HEK293 (cell line): ENCODE results near the gene PHF3.

Experiments
- FEZF1 ChIP-seq: fragments of 450-650 bp; formaldehyde crosslinking; IDR thresholded peaks from 2 replicates; pipeline ENCODE4 v1.5.1; 2016; ENCODE audit warnings: missing biosample characterization, missing genetic modification characterization
- KLF1 ChIP-seq: fragments of 450-650 bp; formaldehyde crosslinking; IDR thresholded peaks from 2 replicates; pipeline ENCODE4 v1.5.1; 2016; ENCODE audit warnings: missing biosample characterization, missing genetic modification characterization
- OSR2 ChIP-seq: fragments of 450-650 bp; formaldehyde crosslinking; IDR thresholded peaks from 2 replicates; pipeline ENCODE4 v1.5.1; 2016; ENCODE audit warnings: missing biosample characterization, missing genetic modification characterization
- PATZ1 ChIP-seq: fragments of 450-650 bp; formaldehyde crosslinking; IDR thresholded peaks from 2 replicates; pipeline ENCODE4 v1.5.1; 2016; ENCODE audit warnings: missing biosample characterization, missing genetic modification characterization
- REPIN1 ChIP-seq: fragments of 450-650 bp; formaldehyde crosslinking; IDR thresholded peaks from 2 replicates; pipeline ENCODE4 v1.5.1; 2017; ENCODE audit warnings: missing biosample characterization, missing genetic modification characterization, low read depth
- SCRT1 ChIP-seq: fragments of 450-650 bp; formaldehyde crosslinking; IDR thresholded peaks from 2 replicates; pipeline ENCODE4 v1.5.1; 2016; ENCODE audit warnings: missing biosample characterization, missing genetic modification characterization, borderline replicate concordance
- ZBTB11 ChIP-seq: fragments of 450-650 bp; formaldehyde crosslinking; conservative IDR thresholded peaks from 2 replicates; pipeline ENCODE4 v1.5.1; 2016; ENCODE audit warnings: low read depth, missing biosample characterization, missing genetic modification characterization
- ZBTB8A ChIP-seq: fragments of 450-650 bp; formaldehyde crosslinking; IDR thresholded peaks from 2 replicates; pipeline ENCODE4 v1.5.1; 2016; ENCODE audit warnings: missing biosample characterization, missing genetic modification characterization
- ZNF121 ChIP-seq: fragments of 450-650 bp; formaldehyde crosslinking; IDR thresholded peaks from 2 replicates; pipeline ENCODE4 v1.5.1; 2016; ENCODE audit warnings: missing biosample characterization, missing genetic modification characterization
- ZNF157 ChIP-seq: fragments of 450-650 bp; formaldehyde crosslinking; IDR thresholded peaks from 2 replicates; pipeline ENCODE4 v1.5.1; 2016; ENCODE audit warnings: missing biosample characterization, missing genetic modification characterization
- ZNF19 ChIP-seq: fragments of 450-650 bp; formaldehyde crosslinking; IDR thresholded peaks from 2 replicates; pipeline ENCODE4; 2016; ENCODE audit warnings: missing biosample characterization, missing genetic modification characterization, low read depth
- ZNF2 ChIP-seq: fragments of 450-650 bp; formaldehyde crosslinking; IDR thresholded peaks from 2 replicates; pipeline ENCODE4 v1.5.1; 2016; ENCODE audit warnings: missing biosample characterization, missing genetic modification characterization
- ZNF23 ChIP-seq: fragments of 450-650 bp; formaldehyde crosslinking; IDR thresholded peaks from 2 replicates; pipeline ENCODE4 v1.5.1; 2016; ENCODE audit warnings: missing biosample characterization, missing genetic modification characterization, borderline replicate concordance
- ZNF248 ChIP-seq: fragments of 450-650 bp; formaldehyde crosslinking; IDR thresholded peaks from 2 replicates; pipeline ENCODE4 v1.5.1; 2017; ENCODE audit warnings: missing biosample characterization, missing genetic modification characterization
- ZNF266 ChIP-seq: fragments of 450-650 bp; formaldehyde crosslinking; IDR thresholded peaks from 2 replicates; pipeline ENCODE4 v1.5.1; 2016; ENCODE audit warnings: missing biosample characterization, missing genetic modification characterization, low read depth
- ZNF335 ChIP-seq: fragments of 450-650 bp; formaldehyde crosslinking; conservative IDR thresholded peaks from 2 replicates; pipeline ENCODE4 v1.5.1; 2016; ENCODE audit warnings: missing biosample characterization, missing genetic modification characterization
- ZNF350 ChIP-seq: fragments of 450-650 bp; formaldehyde crosslinking; IDR thresholded peaks from 2 replicates; pipeline ENCODE4 v1.5.0; 2017; ENCODE audit warnings: missing biosample characterization, mild to moderate bottlenecking, missing genetic modification characterization
- ZNF416 ChIP-seq: fragments of 450-650 bp; formaldehyde crosslinking; IDR thresholded peaks from 2 replicates; pipeline ENCODE4 v1.5.1; 2016; ENCODE audit warnings: missing biosample characterization, missing genetic modification characterization
- ZNF571 ChIP-seq: fragments of 450-650 bp; formaldehyde crosslinking; IDR thresholded peaks from 2 replicates; pipeline ENCODE4 v1.5.0; 2017; ENCODE audit warnings: missing biosample characterization, missing genetic modification characterization
- ZNF621 ChIP-seq: fragments of 450-650 bp; formaldehyde crosslinking; IDR thresholded peaks from 2 replicates; pipeline ENCODE4 v1.5.1; 2017; ENCODE audit warnings: missing biosample characterization, missing genetic modification characterization
- ZNF629 ChIP-seq: fragments of 450-650 bp; formaldehyde crosslinking; IDR thresholded peaks from 2 replicates; pipeline ENCODE4 v1.5.1; 2017; ENCODE audit warnings: missing biosample characterization, missing genetic modification characterization
- ZNF791 ChIP-seq: fragments of 450-650 bp; formaldehyde crosslinking; IDR thresholded peaks from 2 replicates; pipeline ENCODE4 v1.5.1; 2016; ENCODE audit warnings: missing biosample characterization, missing genetic modification characterization
- TF ChIP-seq, protein P1 (sequence below): fragments of 450-650 bp; formaldehyde crosslinking; IDR thresholded peaks from 2 replicates; pipeline ENCODE4 v1.5.1; 2016; ENCODE audit warnings: missing biosample characterization, missing genetic modification characterization
- TF ChIP-seq, protein P2 (sequence below): fragments of 450-650 bp; formaldehyde crosslinking; IDR thresholded peaks from 2 replicates; pipeline ENCODE4 v1.5.0; 2017; ENCODE audit warnings: missing biosample characterization, missing genetic modification characterization, borderline replicate concordance
- TF ChIP-seq, protein P3 (sequence below): fragments of 450-650 bp; formaldehyde crosslinking; IDR thresholded peaks from 2 replicates; pipeline ENCODE4 v1.5.1; 2016; ENCODE audit warnings: missing biosample characterization, missing genetic modification characterization, low read depth

PHF3 gene

DNA sequence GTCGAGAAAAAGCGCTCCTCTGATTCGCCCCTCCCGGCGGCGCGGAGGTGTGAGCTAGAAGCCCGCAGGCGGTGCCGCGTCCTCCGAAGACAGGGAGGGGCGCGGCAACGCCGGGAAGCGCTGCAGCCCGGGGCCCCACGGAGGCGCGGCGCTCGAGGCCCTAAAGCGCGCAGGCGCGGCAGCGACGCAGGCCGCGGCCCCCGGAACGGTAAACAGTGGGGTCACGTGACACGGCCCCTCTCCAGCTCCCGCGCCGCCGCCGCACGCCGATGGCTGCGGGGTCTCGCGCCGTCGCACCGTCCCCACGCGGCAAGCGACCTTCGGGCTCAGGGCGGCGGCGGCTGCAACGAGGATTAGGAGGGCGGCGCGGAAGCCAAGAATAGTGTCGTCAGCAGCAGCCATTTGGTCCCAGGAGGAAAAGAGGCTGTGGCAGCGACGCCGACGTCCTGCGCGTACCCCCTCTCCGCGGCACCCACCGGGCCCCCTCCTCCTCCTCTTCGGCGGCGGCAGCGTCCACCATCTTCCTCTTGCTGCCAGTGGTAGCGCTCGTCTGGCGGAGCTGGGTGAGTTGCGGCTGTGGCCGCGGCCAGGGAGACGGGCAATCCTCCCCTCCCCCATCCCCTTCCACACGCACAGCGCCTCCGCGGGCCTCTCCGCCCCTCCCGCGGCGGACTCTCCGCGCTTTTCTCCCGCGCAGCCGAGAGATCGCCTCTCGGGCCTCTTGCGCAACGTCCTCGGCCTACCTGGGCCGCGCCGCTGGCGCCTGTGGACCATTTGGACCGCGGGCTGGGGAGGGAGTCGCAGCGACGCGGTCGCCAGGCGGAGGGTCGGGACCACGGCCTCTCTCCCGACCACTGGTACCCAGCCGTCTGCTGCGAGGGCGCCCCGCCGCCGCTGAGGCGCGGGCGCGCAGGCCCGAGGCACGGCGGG, at the start of gene PHF3 (continued):
- TF ChIP-seq, protein P1, sequence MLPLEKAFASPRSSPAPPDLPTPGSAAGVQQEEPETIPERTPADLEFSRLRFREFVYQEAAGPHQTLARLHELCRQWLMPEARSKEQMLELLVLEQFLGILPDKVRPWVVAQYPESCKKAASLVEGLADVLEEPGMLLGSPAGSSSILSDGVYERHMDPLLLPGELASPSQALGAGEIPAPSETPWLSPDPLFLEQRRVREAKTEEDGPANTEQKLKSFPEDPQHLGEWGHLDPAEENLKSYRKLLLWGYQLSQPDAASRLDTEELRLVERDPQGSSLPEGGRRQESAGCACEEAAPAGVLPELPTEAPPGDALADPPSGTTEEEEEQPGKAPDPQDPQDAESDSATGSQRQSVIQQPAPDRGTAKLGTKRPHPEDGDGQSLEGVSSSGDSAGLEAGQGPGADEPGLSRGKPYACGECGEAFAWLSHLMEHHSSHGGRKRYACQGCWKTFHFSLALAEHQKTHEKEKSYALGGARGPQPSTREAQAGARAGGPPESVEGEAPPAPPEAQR (tag by site-specific recombination): no peak
- TF ChIP-seq ZNF621 (tag by site-specific recombination): no peak
- peak; percentile 21; the same call in 1 of the 2 replicates for TF ChIP-seq KLF1 (tag by site-specific recombination)
- peak; percentile 74 for TF ChIP-seq ZBTB8A
- TF ChIP-seq ZNF335: peak; percentile 81
- peak; percentile 53 for TF ChIP-seq FEZF1
- no peak for TF ChIP-seq ZNF248 (tag by site-specific recombination)
- peak; percentile 87 for TF ChIP-seq ZNF629
- TF ChIP-seq, protein P2, sequence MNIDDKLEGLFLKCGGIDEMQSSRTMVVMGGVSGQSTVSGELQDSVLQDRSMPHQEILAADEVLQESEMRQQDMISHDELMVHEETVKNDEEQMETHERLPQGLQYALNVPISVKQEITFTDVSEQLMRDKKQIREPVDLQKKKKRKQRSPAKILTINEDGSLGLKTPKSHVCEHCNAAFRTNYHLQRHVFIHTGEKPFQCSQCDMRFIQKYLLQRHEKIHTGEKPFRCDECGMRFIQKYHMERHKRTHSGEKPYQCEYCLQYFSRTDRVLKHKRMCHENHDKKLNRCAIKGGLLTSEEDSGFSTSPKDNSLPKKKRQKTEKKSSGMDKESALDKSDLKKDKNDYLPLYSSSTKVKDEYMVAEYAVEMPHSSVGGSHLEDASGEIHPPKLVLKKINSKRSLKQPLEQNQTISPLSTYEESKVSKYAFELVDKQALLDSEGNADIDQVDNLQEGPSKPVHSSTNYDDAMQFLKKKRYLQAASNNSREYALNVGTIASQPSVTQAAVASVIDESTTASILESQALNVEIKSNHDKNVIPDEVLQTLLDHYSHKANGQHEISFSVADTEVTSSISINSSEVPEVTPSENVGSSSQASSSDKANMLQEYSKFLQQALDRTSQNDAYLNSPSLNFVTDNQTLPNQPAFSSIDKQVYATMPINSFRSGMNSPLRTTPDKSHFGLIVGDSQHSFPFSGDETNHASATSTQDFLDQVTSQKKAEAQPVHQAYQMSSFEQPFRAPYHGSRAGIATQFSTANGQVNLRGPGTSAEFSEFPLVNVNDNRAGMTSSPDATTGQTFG (tag by site-specific recombination): no peak
- TF ChIP-seq REPIN1 (tag by site-specific recombination): peak; percentile 44; the same call in 1 of the 2 replicates
- TF ChIP-seq ZNF121: peak; percentile 87; the same call in 1 of the 2 replicates
- peak; percentile 76 for TF ChIP-seq OSR2 (tag by site-specific recombination)
- no peak for TF ChIP-seq ZNF266 (tag by site-specific recombination)
- TF ChIP-seq ZNF23 (tag by site-specific recombination): no peak
- no peak for TF ChIP-seq ZNF157 (tag by site-specific recombination)
- TF ChIP-seq ZNF350: no peak
- TF ChIP-seq ZNF19 (tag by site-specific recombination): no peak
- TF ChIP-seq PATZ1 (tag by site-specific recombination): peak; percentile 96
- no peak for TF ChIP-seq ZNF571 (tag by site-specific recombination)
- no peak for TF ChIP-seq ZNF791 (tag by site-specific recombination)
- TF ChIP-seq ZNF2 (tag by site-specific recombination): peak; percentile 92
- TF ChIP-seq ZNF416 (tag by site-specific recombination): no peak
- TF ChIP-seq, protein P3, sequence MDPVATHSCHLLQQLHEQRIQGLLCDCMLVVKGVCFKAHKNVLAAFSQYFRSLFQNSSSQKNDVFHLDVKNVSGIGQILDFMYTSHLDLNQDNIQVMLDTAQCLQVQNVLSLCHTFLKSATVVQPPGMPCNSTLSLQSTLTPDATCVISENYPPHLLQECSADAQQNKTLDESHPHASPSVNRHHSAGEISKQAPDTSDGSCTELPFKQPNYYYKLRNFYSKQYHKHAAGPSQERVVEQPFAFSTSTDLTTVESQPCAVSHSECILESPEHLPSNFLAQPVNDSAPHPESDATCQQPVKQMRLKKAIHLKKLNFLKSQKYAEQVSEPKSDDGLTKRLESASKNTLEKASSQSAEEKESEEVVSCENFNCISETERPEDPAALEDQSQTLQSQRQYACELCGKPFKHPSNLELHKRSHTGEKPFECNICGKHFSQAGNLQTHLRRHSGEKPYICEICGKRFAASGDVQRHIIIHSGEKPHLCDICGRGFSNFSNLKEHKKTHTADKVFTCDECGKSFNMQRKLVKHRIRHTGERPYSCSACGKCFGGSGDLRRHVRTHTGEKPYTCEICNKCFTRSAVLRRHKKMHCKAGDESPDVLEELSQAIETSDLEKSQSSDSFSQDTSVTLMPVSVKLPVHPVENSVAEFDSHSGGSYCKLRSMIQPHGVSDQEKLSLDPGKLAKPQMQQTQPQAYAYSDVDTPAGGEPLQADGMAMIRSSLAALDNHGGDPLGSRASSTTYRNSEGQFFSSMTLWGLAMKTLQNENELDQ (tag by site-specific recombination): no peak
- 0 out of 2 replicates have a peak, but pooled peaks have one; percentile 26 for TF ChIP-seq ZBTB11 (tag by site-specific recombination)
- TF ChIP-seq SCRT1: no peak
